ENCODE measurements around the gene CHMP3.

DNA sequence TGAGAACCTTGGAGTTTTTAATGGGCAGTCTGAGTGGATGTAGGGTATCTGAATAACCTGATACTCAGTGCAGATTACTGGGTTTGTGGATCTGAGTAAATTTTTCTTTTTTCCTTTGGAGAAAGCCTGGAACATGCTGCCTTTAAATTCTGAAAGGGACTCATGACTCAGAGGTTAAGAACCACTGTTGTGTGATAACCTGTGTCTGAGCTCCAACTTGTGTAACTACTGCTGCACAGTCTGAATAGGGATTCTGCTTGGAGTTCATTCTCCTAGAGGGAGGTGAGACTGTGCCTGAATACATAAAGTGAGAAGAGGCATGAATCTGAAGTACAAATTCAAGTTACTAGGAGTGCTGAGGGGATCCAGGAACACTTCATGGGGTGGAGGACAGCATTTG lies 85.9 kb downstream of the CHMP3 start:
- no peak for TF ChIP-seq CTCF (IDR thresholded peaks at IDR 0.05)
- no peak for TF ChIP-seq POLR2A (IDR thresholded peaks at IDR 0.05)
